HEK293 (cell line): ENCODE measurements around the gene ATOSA.
A peak's percentile ranks its signal among the peaks of the same experiment; 100 is the strongest.

ENCODE experiments used
- CTCF ChIA-PET: fragments of 350-600 bp; formaldehyde crosslinking; extraction: SDS; loops from one replicate; lab custom pipeline; 2021; ENCODE audit warnings: antibody characterized with exemption; lab: Yijun Ruan, JAX
- POLR2A ChIA-PET: fragments of 300-600 bp; formaldehyde crosslinking; extraction: SDS; loops from one replicate; lab custom pipeline; 2020; ENCODE audit warnings: antibody characterized with exemption, inconsistent platforms; lab: Yijun Ruan, JAX
- H3K27ac ChIP-seq: fragments of 200-500 bp; sonication (Bioruptor generic); 2 replicates; pipeline ENCODE4 v1.5.1; 2014; ENCODE audit warnings: low read depth, low read length, control low read depth, inconsistent platforms; ENCODE audit errors: extremely low read depth
- H3K36me3 ChIP-seq, 2 experiments: fragments of 200-500 bp in 1 of 2; sonication (Bioruptor generic) in 1 of 2; 1 replicate in 1 of 2; 2 replicates in 1 of 2; pipeline ENCODE4 v1.5.1; 2014 to 2017; ENCODE audit warnings: inconsistent platforms in 2 of 2, low read length in 2 of 2; ENCODE audit not compliant: control insufficient read depth in 2 of 2, insufficient read depth in 1 of 2
- H3K4me1 ChIP-seq: fragments of 200-500 bp; sonication (Bioruptor generic); 2 replicates; pipeline ENCODE4 v1.5.1; 2014; ENCODE audit warnings: mild to moderate bottlenecking, low read length, inconsistent platforms; ENCODE audit not compliant: control insufficient read depth, insufficient read depth
- H3K4me3 ChIP-seq: 2 replicates; pipeline ENCODE4 v1.5.1; 2011; ENCODE audit warnings: low read depth, mild to moderate bottlenecking, control low read depth, low read length, moderate library complexity
- H3K9me3 ChIP-seq: fragments of 200-500 bp; sonication (Bioruptor generic); 2 replicates; pipeline ENCODE4 v1.5.1; 2014; ENCODE audit warnings: low read depth, low read length, inconsistent platforms; ENCODE audit not compliant: control insufficient read depth, insufficient read depth
- BCL11B ChIP-seq: fragments of 450-650 bp; formaldehyde crosslinking; IDR thresholded peaks from 2 replicates; pipeline ENCODE4 v1.5.1; 2016; ENCODE audit warnings: low read depth, missing biosample characterization, missing genetic modification characterization
- MEIS1 ChIP-seq: sonication (generic); formaldehyde crosslinking; IDR thresholded peaks from 2 replicates; pipeline ENCODE4 v1.8.1; 2022; ENCODE audit warnings: missing genetic modification reagents, mild to moderate bottlenecking, borderline replicate concordance
- MYNN ChIP-seq: fragments of 450-650 bp; formaldehyde crosslinking; IDR thresholded peaks from 2 replicates; pipeline ENCODE4 v1.5.1; 2016; ENCODE audit warnings: missing biosample characterization, missing genetic modification characterization, borderline replicate concordance
- TRIM28 ChIP-seq: IDR thresholded peaks from 2 replicates; pipeline ENCODE4 v1.6.1; 2011; ENCODE audit warnings: low read length, control low read depth, borderline replicate concordance
- ZBTB8A ChIP-seq: fragments of 450-650 bp; formaldehyde crosslinking; IDR thresholded peaks from 2 replicates; pipeline ENCODE4 v1.5.1; 2016; ENCODE audit warnings: missing biosample characterization, missing genetic modification characterization
- ZNF2 ChIP-seq: fragments of 450-650 bp; formaldehyde crosslinking; IDR thresholded peaks from 2 replicates; pipeline ENCODE4 v1.5.1; 2016; ENCODE audit warnings: missing biosample characterization, missing genetic modification characterization
- ZNF266 ChIP-seq: fragments of 450-650 bp; formaldehyde crosslinking; IDR thresholded peaks from 2 replicates; pipeline ENCODE4 v1.5.1; 2016; ENCODE audit warnings: missing biosample characterization, missing genetic modification characterization, low read depth
- ZNF473 ChIP-seq: fragments of 450-650 bp; formaldehyde crosslinking; IDR thresholded peaks from 2 replicates; pipeline ENCODE4 v1.5.1; 2017; ENCODE audit warnings: missing biosample characterization, missing genetic modification characterization
- ZNF501 ChIP-seq: fragments of 450-650 bp; formaldehyde crosslinking; IDR thresholded peaks from 2 replicates; pipeline ENCODE4 v1.5.1; 2016; ENCODE audit warnings: missing biosample characterization, missing genetic modification characterization
- ZNF529 ChIP-seq: fragments of 450-650 bp; formaldehyde crosslinking; IDR thresholded peaks from 2 replicates; pipeline ENCODE4 v1.5.1; 2017; ENCODE audit warnings: missing genetic modification characterization, missing biosample characterization; ENCODE audit not compliant: insufficient replicate concordance
- ZNF571 ChIP-seq: fragments of 450-650 bp; formaldehyde crosslinking; IDR thresholded peaks from 2 replicates; pipeline ENCODE4 v1.5.0; 2017; ENCODE audit warnings: missing biosample characterization, missing genetic modification characterization
- ZNF585B ChIP-seq: fragments of 450-650 bp; formaldehyde crosslinking; IDR thresholded peaks from 2 replicates; pipeline ENCODE4 v1.5.1; 2016; ENCODE audit warnings: missing biosample characterization, missing genetic modification characterization
- ZNF621 ChIP-seq: fragments of 450-650 bp; formaldehyde crosslinking; IDR thresholded peaks from 2 replicates; pipeline ENCODE4 v1.5.1; 2017; ENCODE audit warnings: missing biosample characterization, missing genetic modification characterization
- ZNF624 ChIP-seq: fragments of 450-650 bp; formaldehyde crosslinking; IDR thresholded peaks from 2 replicates; pipeline ENCODE4 v1.5.1; 2017; ENCODE audit warnings: missing biosample characterization, missing genetic modification characterization
- TF ChIP-seq, protein P1 (sequence below): fragments of 450-650 bp; formaldehyde crosslinking; IDR thresholded peaks from 2 replicates; pipeline ENCODE4 v1.5.1; 2016; ENCODE audit warnings: missing biosample characterization, missing genetic modification characterization
- TF ChIP-seq, protein P2 (sequence below): fragments of 450-650 bp; formaldehyde crosslinking; IDR thresholded peaks from 2 replicates; pipeline ENCODE4 v1.5.1; 2017; ENCODE audit warnings: missing biosample characterization, missing genetic modification characterization
- TF ChIP-seq, protein P3 (sequence below): fragments of 450-650 bp; formaldehyde crosslinking; IDR thresholded peaks from 2 replicates; pipeline ENCODE4 v1.5.1; 2016; ENCODE audit warnings: missing biosample characterization, missing genetic modification characterization, borderline replicate concordance
- TF ChIP-seq, protein P4 (sequence below): fragments of 450-650 bp; formaldehyde crosslinking; conservative IDR thresholded peaks from 2 replicates; pipeline ENCODE4 v1.5.1; 2016; ENCODE audit warnings: low read depth, missing biosample characterization, missing genetic modification characterization
- TF ChIP-seq, protein P5 (sequence below): fragments of 450-650 bp; formaldehyde crosslinking; IDR thresholded peaks from 2 replicates; pipeline ENCODE4 v1.5.1; 2016; ENCODE audit warnings: missing biosample characterization, missing genetic modification characterization

ATOSA gene

DNA sequence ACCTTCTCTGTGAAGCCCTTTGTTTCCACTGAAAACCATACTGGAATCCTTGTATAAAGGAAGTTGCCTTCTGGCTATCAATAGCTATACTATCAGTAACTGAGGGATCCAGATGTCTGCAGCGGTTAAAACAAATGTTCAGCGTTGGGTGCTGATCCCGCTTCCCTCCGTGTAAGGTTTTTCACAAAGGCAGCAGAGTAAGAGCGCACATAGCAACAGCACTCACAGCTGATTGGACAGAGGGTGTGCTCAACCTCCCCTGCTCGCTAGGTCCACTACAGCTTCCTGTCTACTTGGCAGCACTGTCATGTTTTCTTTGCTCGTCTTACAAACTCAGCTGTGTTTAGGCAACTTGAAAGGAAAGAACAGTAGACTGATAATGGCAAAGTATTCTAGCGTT lies 27.3 kb downstream of the ATOSA start:
- ChIA-PET POLR2A (interaction anchor here (1.7 kb wide), 1 partner anchor 27 kb away, joined by 7 read pairs; the partner anchor contains the start of gene ATOSA), CTCF (no interaction called here)
- H3K36me3 ChIP-seq = no peaks in the 10 kb centered on the region; a peak in 1 of 3 replicates
- no peaks in the 10 kb centered on the region for H3K9me3 ChIP-seq
- no peak overlapping the region for H3K27ac ChIP-seq
- H3K4me3 ChIP-seq = peak overlapping the region; percentile 29
- H3K4me1 ChIP-seq = peaks cover 11% of the 10 kb centered on the region; the same call in 1 of the 2 replicates
- no peak for TF ChIP-seq ZNF2 (tag by site-specific recombination)
- no peak for TF ChIP-seq MEIS1 (CRISPR knock-in tag)
- no peak for TF ChIP-seq ZNF266 (tag by site-specific recombination)
- TF ChIP-seq, protein P1, sequence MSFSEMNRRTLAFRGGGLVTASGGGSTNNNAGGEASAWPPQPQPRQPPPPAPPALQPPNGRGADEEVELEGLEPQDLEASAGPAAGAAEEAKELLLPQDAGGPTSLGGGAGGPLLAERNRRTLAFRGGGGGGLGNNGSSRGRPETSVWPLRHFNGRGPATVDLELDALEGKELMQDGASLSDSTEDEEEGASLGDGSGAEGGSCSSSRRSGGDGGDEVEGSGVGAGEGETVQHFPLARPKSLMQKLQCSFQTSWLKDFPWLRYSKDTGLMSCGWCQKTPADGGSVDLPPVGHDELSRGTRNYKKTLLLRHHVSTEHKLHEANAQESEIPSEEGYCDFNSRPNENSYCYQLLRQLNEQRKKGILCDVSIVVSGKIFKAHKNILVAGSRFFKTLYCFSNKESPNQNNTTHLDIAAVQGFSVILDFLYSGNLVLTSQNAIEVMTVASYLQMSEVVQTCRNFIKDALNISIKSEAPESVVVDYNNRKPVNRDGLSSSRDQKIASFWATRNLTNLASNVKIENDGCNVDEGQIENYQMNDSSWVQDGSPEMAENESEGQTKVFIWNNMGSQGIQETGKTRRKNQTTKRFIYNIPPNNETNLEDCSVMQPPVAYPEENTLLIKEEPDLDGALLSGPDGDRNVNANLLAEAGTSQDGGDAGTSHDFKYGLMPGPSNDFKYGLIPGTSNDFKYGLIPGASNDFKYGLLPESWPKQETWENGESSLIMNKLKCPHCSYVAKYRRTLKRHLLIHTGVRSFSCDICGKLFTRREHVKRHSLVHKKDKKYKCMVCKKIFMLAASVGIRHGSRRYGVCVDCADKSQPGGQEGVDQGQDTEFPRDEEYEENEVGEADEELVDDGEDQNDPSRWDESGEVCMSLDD (tag by site-specific recombination) = no peak
- TF ChIP-seq, protein P2, sequence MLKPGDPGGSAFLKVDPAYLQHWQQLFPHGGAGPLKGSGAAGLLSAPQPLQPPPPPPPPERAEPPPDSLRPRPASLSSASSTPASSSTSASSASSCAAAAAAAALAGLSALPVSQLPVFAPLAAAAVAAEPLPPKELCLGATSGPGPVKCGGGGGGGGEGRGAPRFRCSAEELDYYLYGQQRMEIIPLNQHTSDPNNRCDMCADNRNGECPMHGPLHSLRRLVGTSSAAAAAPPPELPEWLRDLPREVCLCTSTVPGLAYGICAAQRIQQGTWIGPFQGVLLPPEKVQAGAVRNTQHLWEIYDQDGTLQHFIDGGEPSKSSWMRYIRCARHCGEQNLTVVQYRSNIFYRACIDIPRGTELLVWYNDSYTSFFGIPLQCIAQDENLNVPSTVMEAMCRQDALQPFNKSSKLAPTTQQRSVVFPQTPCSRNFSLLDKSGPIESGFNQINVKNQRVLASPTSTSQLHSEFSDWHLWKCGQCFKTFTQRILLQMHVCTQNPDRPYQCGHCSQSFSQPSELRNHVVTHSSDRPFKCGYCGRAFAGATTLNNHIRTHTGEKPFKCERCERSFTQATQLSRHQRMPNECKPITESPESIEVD (tag by site-specific recombination) = no peak
- no peak for TF ChIP-seq ZNF624 (tag by site-specific recombination)
- TF ChIP-seq ZNF529 = no peak
- no peak for TF ChIP-seq BCL11B (tag by site-specific recombination)
- no peak for TF ChIP-seq ZNF473 (tag by site-specific recombination)
- TF ChIP-seq ZNF621 (tag by site-specific recombination) = no peak
- TF ChIP-seq TRIM28 = peak; percentile 61; the same call in 1 of the 2 replicates
- TF ChIP-seq, protein P3, sequence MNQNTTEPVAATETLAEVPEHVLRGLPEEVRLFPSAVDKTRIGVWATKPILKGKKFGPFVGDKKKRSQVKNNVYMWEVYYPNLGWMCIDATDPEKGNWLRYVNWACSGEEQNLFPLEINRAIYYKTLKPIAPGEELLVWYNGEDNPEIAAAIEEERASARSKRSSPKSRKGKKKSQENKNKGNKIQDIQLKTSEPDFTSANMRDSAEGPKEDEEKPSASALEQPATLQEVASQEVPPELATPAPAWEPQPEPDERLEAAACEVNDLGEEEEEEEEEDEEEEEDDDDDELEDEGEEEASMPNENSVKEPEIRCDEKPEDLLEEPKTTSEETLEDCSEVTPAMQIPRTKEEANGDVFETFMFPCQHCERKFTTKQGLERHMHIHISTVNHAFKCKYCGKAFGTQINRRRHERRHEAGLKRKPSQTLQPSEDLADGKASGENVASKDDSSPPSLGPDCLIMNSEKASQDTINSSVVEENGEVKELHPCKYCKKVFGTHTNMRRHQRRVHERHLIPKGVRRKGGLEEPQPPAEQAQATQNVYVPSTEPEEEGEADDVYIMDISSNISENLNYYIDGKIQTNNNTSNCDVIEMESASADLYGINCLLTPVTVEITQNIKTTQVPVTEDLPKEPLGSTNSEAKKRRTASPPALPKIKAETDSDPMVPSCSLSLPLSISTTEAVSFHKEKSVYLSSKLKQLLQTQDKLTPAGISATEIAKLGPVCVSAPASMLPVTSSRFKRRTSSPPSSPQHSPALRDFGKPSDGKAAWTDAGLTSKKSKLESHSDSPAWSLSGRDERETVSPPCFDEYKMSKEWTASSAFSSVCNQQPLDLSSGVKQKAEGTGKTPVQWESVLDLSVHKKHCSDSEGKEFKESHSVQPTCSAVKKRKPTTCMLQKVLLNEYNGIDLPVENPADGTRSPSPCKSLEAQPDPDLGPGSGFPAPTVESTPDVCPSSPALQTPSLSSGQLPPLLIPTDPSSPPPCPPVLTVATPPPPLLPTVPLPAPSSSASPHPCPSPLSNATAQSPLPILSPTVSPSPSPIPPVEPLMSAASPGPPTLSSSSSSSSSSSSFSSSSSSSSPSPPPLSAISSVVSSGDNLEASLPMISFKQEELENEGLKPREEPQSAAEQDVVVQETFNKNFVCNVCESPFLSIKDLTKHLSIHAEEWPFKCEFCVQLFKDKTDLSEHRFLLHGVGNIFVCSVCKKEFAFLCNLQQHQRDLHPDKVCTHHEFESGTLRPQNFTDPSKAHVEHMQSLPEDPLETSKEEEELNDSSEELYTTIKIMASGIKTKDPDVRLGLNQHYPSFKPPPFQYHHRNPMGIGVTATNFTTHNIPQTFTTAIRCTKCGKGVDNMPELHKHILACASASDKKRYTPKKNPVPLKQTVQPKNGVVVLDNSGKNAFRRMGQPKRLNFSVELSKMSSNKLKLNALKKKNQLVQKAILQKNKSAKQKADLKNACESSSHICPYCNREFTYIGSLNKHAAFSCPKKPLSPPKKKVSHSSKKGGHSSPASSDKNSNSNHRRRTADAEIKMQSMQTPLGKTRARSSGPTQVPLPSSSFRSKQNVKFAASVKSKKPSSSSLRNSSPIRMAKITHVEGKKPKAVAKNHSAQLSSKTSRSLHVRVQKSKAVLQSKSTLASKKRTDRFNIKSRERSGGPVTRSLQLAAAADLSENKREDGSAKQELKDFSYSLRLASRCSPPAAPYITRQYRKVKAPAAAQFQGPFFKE (tag by site-specific recombination) = no peak
- no peak for TF ChIP-seq MYNN (tag by site-specific recombination)
- no peak for TF ChIP-seq ZNF571
- no peak for TF ChIP-seq ZNF585B (tag by site-specific recombination)
- TF ChIP-seq, protein P4, sequence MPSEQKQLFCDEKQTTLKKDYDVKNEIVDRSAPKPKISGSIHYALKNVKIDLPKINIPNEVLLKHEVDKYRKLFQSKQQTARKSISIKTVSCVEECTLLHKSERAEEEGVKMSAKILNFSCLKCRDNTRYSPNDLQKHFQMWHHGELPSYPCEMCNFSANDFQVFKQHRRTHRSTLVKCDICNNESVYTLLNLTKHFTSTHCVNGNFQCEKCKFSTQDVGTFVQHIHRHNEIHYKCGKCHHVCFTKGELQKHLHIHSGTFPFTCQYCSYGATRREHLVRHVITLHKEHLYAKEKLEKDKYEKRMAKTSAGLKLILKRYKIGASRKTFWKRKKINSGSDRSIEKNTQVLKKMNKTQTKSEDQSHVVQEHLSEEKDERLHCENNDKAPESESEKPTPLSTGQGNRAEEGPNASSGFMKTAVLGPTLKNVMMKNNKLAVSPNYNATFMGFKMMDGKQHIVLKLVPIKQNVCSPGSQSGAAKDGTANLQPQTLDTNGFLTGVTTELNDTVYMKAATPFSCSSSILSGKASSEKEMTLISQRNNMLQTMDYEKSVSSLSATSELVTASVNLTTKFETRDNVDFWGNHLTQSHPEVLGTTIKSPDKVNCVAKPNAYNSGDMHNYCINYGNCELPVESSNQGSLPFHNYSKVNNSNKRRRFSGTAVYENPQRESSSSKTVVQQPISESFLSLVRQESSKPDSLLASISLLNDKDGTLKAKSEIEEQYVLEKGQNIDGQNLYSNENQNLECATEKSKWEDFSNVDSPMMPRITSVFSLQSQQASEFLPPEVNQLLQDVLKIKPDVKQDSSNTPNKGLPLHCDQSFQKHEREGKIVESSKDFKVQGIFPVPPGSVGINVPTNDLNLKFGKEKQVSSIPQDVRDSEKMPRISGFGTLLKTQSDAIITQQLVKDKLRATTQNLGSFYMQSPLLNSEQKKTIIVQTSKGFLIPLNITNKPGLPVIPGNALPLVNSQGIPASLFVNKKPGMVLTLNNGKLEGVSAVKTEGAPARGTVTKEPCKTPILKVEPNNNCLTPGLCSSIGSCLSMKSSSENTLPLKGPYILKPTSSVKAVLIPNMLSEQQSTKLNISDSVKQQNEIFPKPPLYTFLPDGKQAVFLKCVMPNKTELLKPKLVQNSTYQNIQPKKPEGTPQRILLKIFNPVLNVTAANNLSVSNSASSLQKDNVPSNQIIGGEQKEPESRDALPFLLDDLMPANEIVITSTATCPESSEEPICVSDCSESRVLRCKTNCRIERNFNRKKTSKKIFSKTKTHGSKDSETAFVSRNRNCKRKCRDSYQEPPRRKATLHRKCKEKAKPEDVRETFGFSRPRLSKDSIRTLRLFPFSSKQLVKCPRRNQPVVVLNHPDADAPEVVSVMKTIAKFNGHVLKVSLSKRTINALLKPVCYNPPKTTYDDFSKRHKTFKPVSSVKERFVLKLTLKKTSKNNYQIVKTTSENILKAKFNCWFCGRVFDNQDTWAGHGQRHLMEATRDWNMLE (tag by site-specific recombination) = no peak
- TF ChIP-seq ZBTB8A (tag by site-specific recombination) = no peak
- TF ChIP-seq ZNF501 (tag by site-specific recombination) = no peak
- TF ChIP-seq, protein P5, sequence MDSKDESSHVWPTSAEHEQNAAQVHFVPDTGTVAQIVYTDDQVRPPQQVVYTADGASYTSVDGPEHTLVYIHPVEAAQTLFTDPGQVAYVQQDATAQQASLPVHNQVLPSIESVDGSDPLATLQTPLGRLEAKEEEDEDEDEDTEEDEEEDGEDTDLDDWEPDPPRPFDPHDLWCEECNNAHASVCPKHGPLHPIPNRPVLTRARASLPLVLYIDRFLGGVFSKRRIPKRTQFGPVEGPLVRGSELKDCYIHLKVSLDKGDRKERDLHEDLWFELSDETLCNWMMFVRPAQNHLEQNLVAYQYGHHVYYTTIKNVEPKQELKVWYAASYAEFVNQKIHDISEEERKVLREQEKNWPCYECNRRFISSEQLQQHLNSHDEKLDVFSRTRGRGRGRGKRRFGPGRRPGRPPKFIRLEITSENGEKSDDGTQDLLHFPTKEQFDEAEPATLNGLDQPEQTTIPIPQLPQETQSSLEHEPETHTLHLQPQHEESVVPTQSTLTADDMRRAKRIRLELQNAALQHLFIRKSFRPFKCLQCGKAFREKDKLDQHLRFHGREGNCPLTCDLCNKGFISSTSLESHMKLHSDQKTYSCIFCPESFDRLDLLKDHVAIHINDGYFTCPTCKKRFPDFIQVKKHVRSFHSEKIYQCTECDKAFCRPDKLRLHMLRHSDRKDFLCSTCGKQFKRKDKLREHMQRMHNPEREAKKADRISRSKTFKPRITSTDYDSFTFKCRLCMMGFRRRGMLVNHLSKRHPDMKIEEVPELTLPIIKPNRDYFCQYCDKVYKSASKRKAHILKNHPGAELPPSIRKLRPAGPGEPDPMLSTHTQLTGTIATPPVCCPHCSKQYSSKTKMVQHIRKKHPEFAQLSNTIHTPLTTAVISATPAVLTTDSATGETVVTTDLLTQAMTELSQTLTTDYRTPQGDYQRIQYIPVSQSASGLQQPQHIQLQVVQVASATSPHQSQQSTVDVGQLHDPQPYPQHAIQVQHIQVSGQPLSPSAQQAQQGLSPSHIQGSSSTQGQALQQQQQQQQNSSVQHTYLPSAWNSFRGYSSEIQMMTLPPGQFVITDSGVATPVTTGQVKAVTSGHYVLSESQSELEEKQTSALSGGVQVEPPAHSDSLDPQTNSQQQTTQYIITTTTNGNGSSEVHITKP (tag by site-specific recombination) = no peak
